ENCODE measurements around the gene LHX6. TPM values are rescaled to one million over a fixed set of nuclear protein-coding genes. Genes with fewer than 3 reads are reported as not detected.

LHX6 gene
- total RNA-seq, 1 donor = not detected

DNA sequence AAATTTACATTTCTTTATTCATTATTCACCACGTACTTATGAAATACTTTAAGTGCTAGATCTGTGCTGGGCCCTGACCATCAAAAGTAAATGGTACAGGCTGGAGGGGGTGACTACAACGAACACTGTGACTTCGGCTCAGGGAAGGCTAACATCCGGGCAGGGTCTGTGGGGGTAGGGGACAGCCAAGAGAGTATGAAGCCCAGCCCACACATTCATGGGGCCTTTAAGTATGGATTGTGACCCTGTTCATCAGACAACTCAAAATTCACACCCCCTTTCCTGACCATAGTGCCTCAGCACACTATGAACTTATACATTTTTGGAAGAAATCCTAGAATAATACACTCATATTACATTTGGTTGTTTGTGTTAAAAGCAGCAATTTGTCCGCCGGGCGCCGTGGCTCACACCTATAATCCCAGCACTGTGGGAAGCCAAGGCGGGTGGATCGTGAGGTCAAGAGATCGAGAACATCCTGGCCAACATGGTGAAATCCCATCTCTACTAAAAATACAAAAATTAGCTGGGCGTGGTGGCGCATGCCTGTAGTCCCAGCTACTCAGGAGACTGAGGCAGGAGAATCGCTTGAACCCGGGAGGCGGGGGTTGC is 35.7 kb downstream of the LHX6 start:
- H3K4me3 ChIP-seq (ENCODE audit: low read depth, low read length) = no peak overlapping the region
- no peak for DNase-seq (ENCODE audit: low read depth)

GRCh38 chr9:122192261-122192875 is 36.4 kb downstream of the LHX6 start:
- DNase-seq (ENCODE audit: low read depth) = no peak
- TF ChIP-seq, protein P1, sequence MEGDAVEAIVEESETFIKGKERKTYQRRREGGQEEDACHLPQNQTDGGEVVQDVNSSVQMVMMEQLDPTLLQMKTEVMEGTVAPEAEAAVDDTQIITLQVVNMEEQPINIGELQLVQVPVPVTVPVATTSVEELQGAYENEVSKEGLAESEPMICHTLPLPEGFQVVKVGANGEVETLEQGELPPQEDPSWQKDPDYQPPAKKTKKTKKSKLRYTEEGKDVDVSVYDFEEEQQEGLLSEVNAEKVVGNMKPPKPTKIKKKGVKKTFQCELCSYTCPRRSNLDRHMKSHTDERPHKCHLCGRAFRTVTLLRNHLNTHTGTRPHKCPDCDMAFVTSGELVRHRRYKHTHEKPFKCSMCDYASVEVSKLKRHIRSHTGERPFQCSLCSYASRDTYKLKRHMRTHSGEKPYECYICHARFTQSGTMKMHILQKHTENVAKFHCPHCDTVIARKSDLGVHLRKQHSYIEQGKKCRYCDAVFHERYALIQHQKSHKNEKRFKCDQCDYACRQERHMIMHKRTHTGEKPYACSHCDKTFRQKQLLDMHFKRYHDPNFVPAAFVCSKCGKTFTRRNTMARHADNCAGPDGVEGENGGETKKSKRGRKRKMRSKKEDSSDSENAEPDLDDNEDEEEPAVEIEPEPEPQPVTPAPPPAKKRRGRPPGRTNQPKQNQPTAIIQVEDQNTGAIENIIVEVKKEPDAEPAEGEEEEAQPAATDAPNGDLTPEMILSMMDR (IDR thresholded peaks at IDR 0.05; ENCODE audit: insufficient read depth, low read depth, low read length) = no peak
- H3K4me3 ChIP-seq (ENCODE audit: low read depth, low read length) = no peak overlapping the region

More for the DNA sequence above, 35.7 kb downstream of the LHX6 start:
- TF ChIP-seq, protein P1 (IDR thresholded peaks at IDR 0.05; ENCODE audit: insufficient read depth, low read depth, low read length) = no peak

GRCh38 chr9:122191584-122191983 is 37.2 kb downstream of the LHX6 start:
- H3K4me3 ChIP-seq (ENCODE audit: low read depth, low read length) = no peak overlapping the region
- TF ChIP-seq, protein P1 (IDR thresholded peaks at IDR 0.05; ENCODE audit: insufficient read depth, low read depth, low read length) = no peak
- no peak for DNase-seq (ENCODE audit: low read depth)

DNA sequence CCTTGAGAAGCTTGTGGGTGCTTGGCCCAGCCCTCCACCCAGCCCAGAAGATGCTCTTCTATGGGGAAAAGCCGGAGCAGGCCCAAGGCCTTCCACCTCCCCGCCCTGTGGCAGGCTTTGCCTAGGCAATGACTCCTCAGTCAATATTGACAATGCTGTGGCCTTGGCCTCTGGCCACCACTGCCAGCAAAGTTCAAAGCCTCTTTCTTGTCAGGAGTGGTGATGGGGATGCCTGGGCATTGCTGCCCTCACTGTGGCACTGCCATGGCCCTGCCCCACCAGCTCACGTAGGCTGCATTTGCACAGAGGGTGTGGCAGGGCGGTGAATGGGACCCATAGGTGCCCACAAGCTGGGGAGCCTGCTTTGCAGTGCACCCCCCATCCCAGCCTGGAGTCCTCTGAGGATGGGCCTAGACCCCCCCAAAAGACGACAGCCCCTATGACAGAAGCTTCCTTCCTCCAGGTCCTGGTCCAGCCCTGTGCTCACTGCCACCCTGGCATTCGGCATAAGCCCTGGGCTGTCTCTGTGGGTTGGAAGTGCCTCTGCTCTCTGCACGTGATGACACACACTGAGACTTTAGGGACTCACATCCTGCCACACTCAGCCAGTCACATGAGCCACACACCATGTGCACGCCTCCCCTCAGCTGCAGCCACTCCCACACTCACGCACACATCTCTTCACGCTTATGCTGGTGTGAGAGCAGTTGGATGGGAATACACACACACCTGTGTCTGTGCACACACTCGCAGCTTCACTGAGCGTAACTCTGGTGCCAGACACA is 38.0 kb downstream of the LHX6 start:
- H3K4me3 ChIP-seq (ENCODE audit: low read depth, low read length) = no peak overlapping the region
- DNase-seq (ENCODE audit: low read depth) = peak; percentile 14
- TF ChIP-seq, protein P1 (IDR thresholded peaks at IDR 0.05; ENCODE audit: insufficient read depth, low read depth, low read length) = no peak

GRCh38 chr9:122188369-122188768 is 40.4 kb downstream of the LHX6 start:
- TF ChIP-seq, protein P1 (IDR thresholded peaks at IDR 0.05; ENCODE audit: insufficient read depth, low read depth, low read length) = no peak
- no peak overlapping the region for H3K4me3 ChIP-seq (ENCODE audit: low read depth, low read length)
- no peak for DNase-seq (ENCODE audit: low read depth)

GRCh38 chr9:122186777-122187470 is 41.8 kb downstream of the LHX6 start:
- DNase-seq (ENCODE audit: low read depth) = no peak
- H3K4me3 ChIP-seq (ENCODE audit: low read depth, low read length) = no peak overlapping the region
- TF ChIP-seq, protein P1 (IDR thresholded peaks at IDR 0.05; ENCODE audit: insufficient read depth, low read depth, low read length) = no peak
